IMR-90 (cell line): ENCODE results near the gene MGAT5.

Experiments used
- CEBPB ChIP-seq: IDR thresholded peaks from 2 replicates; pipeline ENCODE4 v1.6.1; 2012; ENCODE audit warnings: low read depth, low read length, improper control_type of control experiment
- POLR2A ChIP-seq: IDR thresholded peaks from 2 replicates; pipeline ENCODE4 v1.6.1; 2012; ENCODE audit warnings: mild to moderate bottlenecking, low read depth, low read length

DNA sequence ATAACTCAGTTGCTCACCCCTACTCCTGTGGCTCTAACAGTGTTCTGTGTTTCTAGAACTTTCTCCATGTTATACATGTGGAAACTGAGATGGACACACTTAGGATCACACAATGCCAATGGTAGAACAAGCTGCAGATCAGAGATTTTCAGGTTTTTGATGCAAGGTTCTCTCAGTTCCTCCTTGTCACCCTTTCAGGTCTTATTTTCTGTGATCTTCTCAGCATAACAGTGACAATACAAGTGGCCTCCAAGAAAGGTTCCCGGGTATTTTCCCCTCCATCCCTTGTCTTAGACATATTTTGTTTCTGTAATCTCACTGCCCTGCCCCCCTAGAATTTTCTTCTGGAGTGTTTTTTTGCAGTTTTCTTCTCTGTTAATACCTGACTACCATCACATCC lies 6.2 kb upstream of the MGAT5 start:
- TF ChIP-seq POLR2A, result no peak
- TF ChIP-seq CEBPB, result no peak
